CD4-positive, CD25-positive, alpha-beta regulatory T cell (primary cell): Measurements from ENCODE around the gene COL8A2. TPM values are rescaled to one million over a fixed set of nuclear protein-coding genes. Genes with fewer than 3 reads are reported as not detected.

Source experiments
- ATAC-seq, 2 donors: fragments of 150-1000 bp; cut with Tn5 transposase; one replicate each; pipeline ENCODE4 v1.10.0; 2021; ENCODE audit warnings: low read depth in 2 of 2, moderate number of reproducible peaks in 2 of 2, moderate library complexity in 1 of 2
- DNase-seq, 3 donors: peaks; one replicate each; pipeline versions ENCODE4 v3.0.0 to v3.0.0-alpha.2; 2012 to 2022; ENCODE audit warnings: mixed read lengths in 1 of 3
- H3K27ac ChIP-seq: one replicate; pipeline ENCODE4 v1.7.0; 2013; ENCODE audit warnings: mild to moderate bottlenecking, low read length; ENCODE audit not compliant: insufficient read depth, poor library complexity, severe bottlenecking
- H3K27me3 ChIP-seq: one replicate; pipeline ENCODE4 v1.7.0; 2013; ENCODE audit warnings: low read length; ENCODE audit not compliant: control insufficient read depth, insufficient read depth
- H3K36me3 ChIP-seq: one replicate; pipeline ENCODE4 v1.7.0; 2013; ENCODE audit warnings: mild to moderate bottlenecking, low read length, moderate library complexity; ENCODE audit not compliant: control insufficient read depth, insufficient read depth
- H3K4me1 ChIP-seq: 2 replicates; pipeline ENCODE4 v1.7.0; 2013; ENCODE audit warnings: mild to moderate bottlenecking, low read length; ENCODE audit not compliant: insufficient read depth, control insufficient read depth, poor library complexity, severe bottlenecking
- H3K4me3 ChIP-seq: one replicate; pipeline ENCODE4 v1.7.0; 2013; ENCODE audit warnings: low read depth, mild to moderate bottlenecking, low read length, moderate library complexity
- H3K9me3 ChIP-seq, 2 experiments: 1 replicate in 1 of 2; 2 replicates in 1 of 2; pipeline ENCODE4 v1.7.0; 2013; ENCODE audit warnings: low read length in 2 of 2, mild to moderate bottlenecking in 1 of 2, moderate library complexity in 1 of 2; ENCODE audit not compliant: control insufficient read depth in 2 of 2
- H3K27ac Mint-ChIP-seq, 3 donors: one replicate each; pipeline ENCODE4 v1.8.0; 2020 to 2022; ENCODE audit warnings: mild to moderate bottlenecking in 3 of 3, mixed read lengths in 3 of 3, moderate library complexity in 2 of 3
- H3K27me3 Mint-ChIP-seq: one replicate; pipeline ENCODE4 v1.8.0; 2022; ENCODE audit warnings: mild to moderate bottlenecking, mixed read lengths
- H3K36me3 Mint-ChIP-seq: one replicate; pipeline ENCODE4 v1.8.0; 2020; ENCODE audit warnings: mixed read lengths
- H3K4me1 Mint-ChIP-seq, 4 donors: one replicate each; pipeline ENCODE4 v1.8.0; 2020 to 2022; ENCODE audit warnings: mixed read lengths in 4 of 4, mild to moderate bottlenecking in 1 of 4
- H3K4me3 Mint-ChIP-seq, 4 donors: one replicate each; pipeline ENCODE4 v1.8.0; 2020 to 2022; ENCODE audit warnings: mild to moderate bottlenecking in 4 of 4, mixed read lengths in 4 of 4, moderate library complexity in 3 of 4
- H3K9me3 Mint-ChIP-seq, 7 donors: one replicate each; pipeline ENCODE4 v1.8.0; 2020 to 2022; ENCODE audit warnings: mixed read lengths in 7 of 7, mild to moderate bottlenecking in 3 of 7, moderate library complexity in 2 of 7
- polyA plus RNA-seq, 4 donors: library from polyadenylated mRNA; unstranded; fragments of 300-500 nt; fragmentation: Illumina TruSeq; gene quantifications; one replicate each; pipeline ENCODE4 v1.2.3, GENCODE V29; 2021
- total RNA-seq: library from RNA; stranded (reverse); gene quantifications from one replicate; pipeline ENCODE4 v1.2.3, GENCODE V29; 2022

COL8A2 gene
- total and polyA plus RNA-seq, 5 donors from 2014 or later: 0.03 TPM; not detected in 4

- Histone ChIP-seq H3K27ac (no peak overlapping the region), H3K4me3 (no peak overlapping the region), H3K27me3 (no peaks in the 10 kb centered on the region), H3K9me3 (no peaks in the 10 kb centered on the region), H3K36me3 (peaks cover 48% of the 10 kb centered on the region), H3K4me1 (peaks cover 19% of the 10 kb centered on the region)
- Mint-ChIP-seq H3K36me3 (no peaks in the 10 kb centered on the region), H3K9me3 (peaks cover 0 to 3% (median 0%) of the 10 kb centered on the region in 7 donors), H3K27me3 (peaks cover 4% of the 10 kb centered on the region), H3K27ac (no peak overlapping the region), H3K4me3 (peak overlapping the region in 2 of 4 donors; percentile 71 to 91), H3K4me1 (peaks cover 0 to 33% (median 24%) of the 10 kb centered on the region in 4 donors)
- ATAC-seq (no peak), DNase-seq (no peak)
Observed at GRCh38 chr1:36091141-36091540, 33.9 kb downstream of the COL8A2 start.

- Histone ChIP-seq H3K9me3 (no peaks in the 10 kb centered on the region), H3K4me3 (peak overlapping the region; percentile 90), H3K36me3 (peaks cover 34% of the 10 kb centered on the region), H3K27me3 (peaks cover 3% of the 10 kb centered on the region), H3K27ac (peak overlapping the region; percentile 90), H3K4me1 (peaks cover 19% of the 10 kb centered on the region)
- Mint-ChIP-seq H3K9me3 (peaks cover 0 to 3% (median 0%) of the 10 kb centered on the region in 7 donors), H3K36me3 (no peaks in the 10 kb centered on the region), H3K4me1 (peaks cover 0 to 33% (median 24%) of the 10 kb centered on the region in 4 donors), H3K27ac (peak overlapping the region; percentile 93 to 99 (median 94)), H3K27me3 (peaks cover 10% of the 10 kb centered on the region), H3K4me3 (peak overlapping the region; percentile 89 to 98 (median 90))
- DNase-seq: peak in 1 of 3 donors; percentile 20
- no peak for ATAC-seq
Observed at GRCh38 chr1:36089393-36090121, 35.5 kb downstream of the COL8A2 start.

- H3K36me3 ChIP-seq: peaks cover 26% of the 10 kb centered on the region
- Mint-ChIP-seq H3K4me3 (peak within 1 kb of the TSS; percentile 89 to 98 (median 90)), H3K4me1 (peaks cover 0 to 35% (median 25%) of the 10 kb centered on the region in 4 donors), H3K9me3 (peaks cover 0 to 3% (median 0%) of the 10 kb centered on the region in 7 donors), H3K27me3 (peaks cover 13% of the 10 kb centered on the region), H3K36me3 (no peaks in the 10 kb centered on the region), H3K27ac (peak within 1 kb of the TSS; percentile 93 to 99 (median 94))
- ATAC-seq (peak; percentile 92 to 93), DNase-seq (peak; percentile 86 to 94 (median 90))
- H3K9me3 ChIP-seq: no peaks in the 10 kb centered on the region
- H3K27ac ChIP-seq: peak within 1 kb of the TSS; percentile 90
- H3K27me3 ChIP-seq: peaks cover 3% of the 10 kb centered on the region
- peak within 1 kb of the TSS; percentile 90 for H3K4me3 ChIP-seq
- H3K4me1 ChIP-seq: peaks cover 27% of the 10 kb centered on the region
Observed at GRCh38 chr1:36088577-36089392, 36.2 kb downstream of the COL8A2 start, which contains the start of gene ADPRS. Gene ADPRS (plus strand): TSS chr1:36088892. CDS start chr1:36088905, 13 bp downstream.

- no peak for ATAC-seq
- H3K27ac Mint-ChIP-seq: peak overlapping the region in 2 of 3 donors; percentile 89 to 93
- peaks cover 28% of the 10 kb centered on the region for H3K4me1 ChIP-seq
- DNase-seq: no peak
- peaks cover 0 to 3% (median 0%) of the 10 kb centered on the region in 7 donors for H3K9me3 Mint-ChIP-seq
- H3K27me3 Mint-ChIP-seq: peaks cover 18% of the 10 kb centered on the region
- H3K4me3 ChIP-seq: no peak overlapping the region
- peaks cover 0 to 35% (median 25%) of the 10 kb centered on the region in 4 donors for H3K4me1 Mint-ChIP-seq
- peak overlapping the region; percentile 90 for H3K27ac ChIP-seq
- no peaks in the 10 kb centered on the region for H3K9me3 ChIP-seq
- H3K36me3 ChIP-seq: peaks cover 21% of the 10 kb centered on the region
- no peaks in the 10 kb centered on the region for H3K36me3 Mint-ChIP-seq
- peak overlapping the region; percentile 10 to 91 (median 90) for H3K4me3 Mint-ChIP-seq
- H3K27me3 ChIP-seq: peaks cover 3% of the 10 kb centered on the region
Observed at GRCh38 chr1:36088265-36088576, 36.8 kb downstream of the COL8A2 start.

GRCh38 chr1:36087233-36088123 lies 37.5 kb downstream of the COL8A2 start:
- Histone ChIP-seq H3K27me3 (peaks cover 3% of the 10 kb centered on the region), H3K4me1 (peaks cover 28% of the 10 kb centered on the region), H3K36me3 (peaks cover 13% of the 10 kb centered on the region), H3K27ac (no peak overlapping the region), H3K4me3 (no peak overlapping the region), H3K9me3 (no peaks in the 10 kb centered on the region)
- DNase-seq: no peak
- Mint-ChIP-seq H3K4me1 (peaks cover 0 to 33% (median 23%) of the 10 kb centered on the region in 4 donors), H3K36me3 (no peaks in the 10 kb centered on the region), H3K27ac (peak overlapping the region in 1 of 3 donors; percentile 48), H3K27me3 (peaks cover 22% of the 10 kb centered on the region), H3K4me3 (peak overlapping the region; percentile 62 to 90 (median 82)), H3K9me3 (peaks cover 0 to 3% (median 0%) of the 10 kb centered on the region in 7 donors)
- no peak for ATAC-seq

GRCh38 chr1:36086529-36087232 lies 38.3 kb downstream of the COL8A2 start:
- Mint-ChIP-seq H3K4me1 (peaks cover 0 to 28% (median 19%) of the 10 kb centered on the region in 4 donors), H3K4me3 (peak overlapping the region; percentile 49 to 84 (median 70)), H3K9me3 (peaks cover 0 to 3% (median 0%) of the 10 kb centered on the region in 7 donors), H3K27me3 (peaks cover 30% of the 10 kb centered on the region), H3K36me3 (no peaks in the 10 kb centered on the region), H3K27ac (peak overlapping the region in 2 of 3 donors; percentile 48 to 60)
- H3K9me3 ChIP-seq: no peaks in the 10 kb centered on the region
- H3K27ac ChIP-seq: no peak overlapping the region
- peaks cover 3% of the 10 kb centered on the region for H3K27me3 ChIP-seq
- no peak for DNase-seq
- no peak overlapping the region for H3K4me3 ChIP-seq
- no peak for ATAC-seq
- H3K36me3 ChIP-seq: peaks cover 5% of the 10 kb centered on the region
- H3K4me1 ChIP-seq: peaks cover 28% of the 10 kb centered on the region
